GM12878 (cell line): ENCODE measurements around the gene TMEM53. TPM values are rescaled to one million over a fixed set of nuclear protein-coding genes. Genes with fewer than 3 reads are reported as not detected.

Experiments used
- ATAC-seq: fragments of 200-7000 bp; cut with Tn5 transposase; 3 replicates; pipeline ENCODE4 v1.9.1; 2020; ENCODE audit warnings: mild to moderate bottlenecking, moderate library complexity
- BruUV-seq: library from RNA; stranded (reverse); fragments of 400-500 nt; replicated peaks from 2 replicates; lab custom pipeline; 2021; lab: Mats Ljungman, UMichigan
- CTCF ChIA-PET: fragments of 300-600 bp; sonication (Branson Sonifier 250); formaldehyde crosslinking; extraction: SDS; loops from one replicate; lab custom pipeline; 2021; ENCODE audit warnings: inconsistent platforms; lab: Yijun Ruan, JAX
- POLR2A ChIA-PET: fragments of 350-600 bp; formaldehyde crosslinking; extraction: SDS; loops from one replicate; lab custom pipeline; 2021; ENCODE audit warnings: inconsistent platforms; lab: Charles Lee
- RAD21 ChIA-PET: fragments of 300-600 bp; sonication (Branson Sonifier 250); formaldehyde crosslinking; loops from one replicate; lab custom pipeline; 2023; ENCODE audit warnings: antibody characterized with exemption; ENCODE audit not compliant: unreplicated experiment; lab: Charles Lee
- SMC1A ChIA-PET: fragments of 300-600 bp; sonication (Branson Sonifier 250); formaldehyde crosslinking; loops from one replicate; lab custom pipeline; 2023; ENCODE audit not compliant: unreplicated experiment, uncharacterized antibody; lab: Charles Lee
- DNase-seq: peaks from one replicate; pipeline ENCODE4 v3.0.0-alpha.2; 2011; ENCODE audit warnings: low read depth, low spot score
- FAIRE-seq: peaks from 3 replicates; lab custom pipeline; 2011; peaks lifted over from hg19 to GRCh38; lab: Jason Lieb, UNC
- H2AFZ ChIP-seq: 2 replicates; pipeline ENCODE4 v1.6.0; 2011; ENCODE audit warnings: low read depth, low read length, control low read depth; ENCODE audit not compliant: control insufficient read depth
- H3K27ac ChIP-seq: 2 replicates; pipeline ENCODE4 v1.5.1; 2011; ENCODE audit warnings: control low read depth; ENCODE audit not compliant: control insufficient read depth, insufficient read depth
- H3K27me3 ChIP-seq, 2 experiments: replicated peaks in 1 of 2; 2 replicates each; pipeline versions ENCODE4 v1.6.0 to v1.6.1; 2011; ENCODE audit warnings: low read length in 1 of 2; ENCODE audit not compliant: control insufficient read depth in 2 of 2, insufficient read depth in 2 of 2
- H3K36me3 ChIP-seq, 2 experiments: 2 replicates each; pipeline ENCODE4 v1.5.1; 2011; ENCODE audit warnings: low read length in 1 of 2; ENCODE audit not compliant: control insufficient read depth in 2 of 2, insufficient read depth in 2 of 2
- H3K4me1 ChIP-seq: 2 replicates; pipeline ENCODE4 v1.6.1; 2011; ENCODE audit warnings: mild to moderate bottlenecking, low read length, moderate library complexity, mixed read lengths; ENCODE audit not compliant: control insufficient read depth, insufficient read depth
- H3K4me2 ChIP-seq: 2 replicates; pipeline ENCODE4 v1.6.0; 2011; ENCODE audit warnings: control low read depth; ENCODE audit not compliant: control insufficient read depth, insufficient read depth
- H3K4me3 ChIP-seq: fragments of 200-600 bp; sonication (generic); 2 replicates; pipeline ENCODE4 v1.5.1; 2016
- H3K79me2 ChIP-seq: 2 replicates; pipeline ENCODE4 v1.6.0; 2011; ENCODE audit warnings: low read length; ENCODE audit not compliant: control insufficient read depth, insufficient read depth
- H3K9ac ChIP-seq: 2 replicates; pipeline ENCODE4 v1.8.0; 2011; ENCODE audit warnings: low read length, control low read depth, mixed read lengths; ENCODE audit not compliant: control insufficient read depth, insufficient read depth
- H3K9me3 ChIP-seq: replicated peaks from 3 replicates; pipeline ENCODE4 v1.5.1; 2011; ENCODE audit warnings: mild to moderate bottlenecking, low read length; ENCODE audit not compliant: control insufficient read depth, insufficient read depth
- H4K20me1 ChIP-seq: 2 replicates; pipeline ENCODE4 v1.6.0; 2011; ENCODE audit not compliant: control insufficient read depth, insufficient read depth
- POLR2A ChIP-seq: IDR thresholded peaks from 2 replicates; pipeline ENCODE4 v1.6.1; 2011; ENCODE audit warnings: low read depth, mild to moderate bottlenecking, low read length
- TCF12 ChIP-seq: IDR thresholded peaks from 2 replicates; pipeline ENCODE4 v1.6.1; 2011; ENCODE audit warnings: low read depth, mild to moderate bottlenecking, low read length
- ZZZ3 ChIP-seq: IDR thresholded peaks from 2 replicates; pipeline ENCODE4 v1.6.1; 2011; ENCODE audit warnings: low read depth; ENCODE audit not compliant: control insufficient read depth, insufficient read length
- WGBS: methylation state at CpG from one replicate; pipeline ENCODE4 v1.1.6; 2016; ENCODE audit warnings: low lambda C conversion rate; ENCODE audit not compliant: insufficient replicate concordance, insufficient coverage; ENCODE audit errors: missing lambda C conversion rate; 5-methylcytosine and 5-hydroxymethylcytosine counted together
- in situ Hi-C: fragments of 300-500 bp; cut with MboI; formaldehyde crosslinking; loops from 9 replicates; pipeline ENCODE4 v1.14.3; 2018; ENCODE audit warnings: mixed read lengths
- intact Hi-C: fragments of 100-400 bp; cut with micrococcal nuclease; formaldehyde crosslinking; loops from one replicate; pipeline ENCODE4 v1.14.2; 2022; ENCODE audit not compliant: unreplicated experiment
- polyA plus RNA-seq, 11 experiments: library from polyadenylated mRNA; depleted of rRNA in 4 of 11; unstranded in 6 of 11; stranded (reverse) in 5 of 11; fragments of >200 nt; fragmentation: Nextera tagmentation in 4 of 11; fragmentation: Illumina TruSeq in 1 of 11; extraction: Ambion mirVana in 4 of 11; extraction: Trizol in 1 of 11; gene quantifications; 1 replicate in 1 of 11; 2 replicates in 10 of 11; pipeline versions ENCODE4 v1.2.1 to v1.2.3, GENCODE V29; 2011 to 2016; ENCODE audit warnings: inconsistent platforms in 2 of 11, missing spikeins in 2 of 11, low read depth in 1 of 11
- total RNA-seq, 4 experiments: library from RNA; depleted of rRNA in 3 of 4; stranded (reverse); fragments of >200 nt in 3 of 4; fragmentation: Illumina TruSeq in 1 of 4; extraction: Trizol in 1 of 4; gene quantifications; 2 replicates each; pipeline versions ENCODE4 v1.2.1 to v1.2.3, GENCODE V29; 2013 to 2021
- TF ChIP-seq, protein P1 (sequence below): fragments of 450-650 bp; IDR thresholded peaks from 2 replicates; pipeline ENCODE4 v1.6.1; 2017; ENCODE audit warnings: low read depth, mild to moderate bottlenecking, moderate library complexity

TMEM53 gene
- total and polyA plus RNA-seq, 10 of the 15 experiments (the other 5 are each of a cell fraction or from before 2014, with no cell fraction given) = 3.1 to 23.9 (median 11.1) TPM

DNA sequence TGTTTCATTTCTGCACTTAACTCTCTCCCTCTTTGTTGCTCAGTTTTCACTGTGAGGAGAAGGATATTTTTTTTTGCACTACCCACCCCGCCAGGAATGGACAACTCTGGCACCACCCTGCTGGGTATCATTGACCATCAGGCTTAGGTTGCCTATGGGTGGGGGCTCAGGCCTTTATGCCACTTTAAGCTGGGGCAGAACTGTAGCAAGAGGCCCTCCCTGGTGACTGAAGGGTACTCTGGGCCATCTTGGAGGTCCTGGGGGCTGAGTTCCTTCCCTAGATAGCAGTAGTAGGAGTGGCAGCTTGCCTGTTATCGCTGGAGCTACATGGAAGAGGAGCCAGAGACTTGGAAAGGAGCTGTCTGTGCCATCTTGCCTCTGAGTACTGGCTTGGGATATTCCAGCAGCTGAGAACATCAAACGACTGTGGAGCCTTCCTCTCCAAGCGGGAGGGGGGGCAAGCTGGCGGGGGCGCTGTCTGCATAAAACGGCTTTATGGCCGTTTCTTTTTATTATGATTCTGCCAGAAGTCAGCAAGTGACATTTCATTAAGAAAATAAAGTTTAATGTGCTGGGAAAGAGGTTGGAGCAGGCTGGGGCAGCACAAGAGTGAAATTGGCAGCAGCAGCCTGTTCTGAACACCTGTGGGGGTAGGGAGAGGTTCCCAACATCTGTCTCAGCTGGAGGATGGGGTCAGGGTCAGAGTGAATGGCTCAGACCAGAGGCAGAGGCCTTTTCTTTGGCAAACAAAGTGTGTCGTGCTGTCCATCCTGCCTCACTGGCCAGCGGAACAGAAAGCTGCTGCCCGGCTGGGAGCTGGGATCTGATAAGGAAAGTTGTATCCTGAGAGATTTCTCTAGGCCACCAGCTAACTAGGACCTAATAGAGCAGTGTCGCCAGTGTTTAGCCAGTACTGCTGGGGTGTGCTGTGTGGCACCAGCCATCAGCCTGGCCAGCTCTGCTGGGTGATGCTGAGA lies 32.9 kb downstream of the TMEM53 start:
- no peaks in the 10 kb centered on the region for H3K79me2 ChIP-seq
- ChIA-PET POLR2A (interaction anchor here (0.5 to 1.7 kb wide), 3 partner anchors 10 to 876 kb away, joined by 4 to 5 read pairs (median 5); no protein-coding TSS in a partner anchor), CTCF (interaction anchor here (0.6 to 4.4 kb wide), 3 partner anchors 11 to 70 kb away, joined by 3 to 37 read pairs (median 3); no protein-coding TSS in a partner anchor), SMC1A (interaction anchor here (1.3 to 1.5 kb wide), 2 partner anchors 8 to 31 kb away, joined by 3 to 5 read pairs; no protein-coding TSS in a partner anchor), RAD21 (interaction anchor here (0.7 kb wide), 1 partner anchor 11 kb away, joined by 3 read pairs; no protein-coding TSS in a partner anchor)
- no TSS peak for BruUV-seq
- DNase-seq (no peak), ATAC-seq (no peak), FAIRE-seq (no peak)
- H3K9ac ChIP-seq = no peak overlapping the region
- in situ Hi-C loops = no loop called here
- H4K20me1 ChIP-seq = no peaks in the 10 kb centered on the region; the same call in 1 of the 2 replicates
- no peaks in the 10 kb centered on the region for H3K27me3 ChIP-seq
- no peak overlapping the region for H3K4me2 ChIP-seq
- no peak overlapping the region for H2AFZ ChIP-seq
- H3K36me3 ChIP-seq = peaks cover 19 to 41% of the 10 kb centered on the region in 2 experiments
- no peak overlapping the region for H3K4me3 ChIP-seq
- 97% methylated on average over 12 of the region's 12 CpGs for WGBS
- no peaks in the 10 kb centered on the region for H3K9me3 ChIP-seq
- H3K4me1 ChIP-seq = no peaks in the 10 kb centered on the region
- intact Hi-C loops = no loop called here
- H3K27ac ChIP-seq = no peak overlapping the region
- TF ChIP-seq ZZZ3 (no peak), TCF12 (no peak), POLR2A (0 out of 2 replicates have a peak, but pooled peaks have one; percentile 18)
- TF ChIP-seq, protein P1, sequence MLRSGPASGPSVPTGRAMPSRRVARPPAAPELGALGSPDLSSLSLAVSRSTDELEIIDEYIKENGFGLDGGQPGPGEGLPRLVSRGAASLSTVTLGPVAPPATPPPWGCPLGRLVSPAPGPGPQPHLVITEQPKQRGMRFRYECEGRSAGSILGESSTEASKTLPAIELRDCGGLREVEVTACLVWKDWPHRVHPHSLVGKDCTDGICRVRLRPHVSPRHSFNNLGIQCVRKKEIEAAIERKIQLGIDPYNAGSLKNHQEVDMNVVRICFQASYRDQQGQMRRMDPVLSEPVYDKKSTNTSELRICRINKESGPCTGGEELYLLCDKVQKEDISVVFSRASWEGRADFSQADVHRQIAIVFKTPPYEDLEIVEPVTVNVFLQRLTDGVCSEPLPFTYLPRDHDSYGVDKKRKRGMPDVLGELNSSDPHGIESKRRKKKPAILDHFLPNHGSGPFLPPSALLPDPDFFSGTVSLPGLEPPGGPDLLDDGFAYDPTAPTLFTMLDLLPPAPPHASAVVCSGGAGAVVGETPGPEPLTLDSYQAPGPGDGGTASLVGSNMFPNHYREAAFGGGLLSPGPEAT = no peak
